K562 (cell line): ENCODE data around the gene UVRAG. TPM values are rescaled to one million over a fixed set of nuclear protein-coding genes. Genes with fewer than 3 reads are reported as not detected.

Experiments used
- ARID1B ChIP-seq: fragments of 450-650 bp; IDR thresholded peaks from 2 replicates; pipeline ENCODE4 v1.6.1; 2016; ENCODE audit warnings: antibody characterized with exemption, mild to moderate bottlenecking, inconsistent platforms
- CEBPZ ChIP-seq: fragments of 150-350 bp; IDR thresholded peaks from 2 replicates; pipeline ENCODE4 v1.6.1; 2014; ENCODE audit warnings: low read depth, mild to moderate bottlenecking, low read length, borderline replicate concordance
- EP400 ChIP-seq: fragments of 450-650 bp; IDR thresholded peaks from 2 replicates; pipeline ENCODE4 v1.6.1; 2017; ENCODE audit warnings: antibody characterized with exemption, mild to moderate bottlenecking, moderate library complexity
- IFI16 ChIP-seq: fragments of 250-450 bp; sonication (Bioruptor Pico); IDR thresholded peaks from 2 replicates; pipeline ENCODE4 v2.1.2; 2022; ENCODE audit warnings: mild to moderate bottlenecking, inconsistent platforms
- REST ChIP-seq, 2 experiments: fragments of 450-650 bp; formaldehyde crosslinking in 1 of 2; IDR thresholded peaks; 2 replicates each; pipeline versions ENCODE4 v1.4.0 to v1.6.1; 2014 to 2020; ENCODE audit warnings: mild to moderate bottlenecking in 2 of 2, borderline replicate concordance in 1 of 2, low read depth in 1 of 2
- TEAD1 ChIP-seq, 2 experiments: fragments of 450-650 bp in 1 of 2; sonication (generic) in 1 of 2; formaldehyde crosslinking; IDR thresholded peaks; 2 replicates each; pipeline versions ENCODE4 v1.4.0 to v1.8.0; 2020 to 2022; ENCODE audit warnings: mild to moderate bottlenecking in 2 of 2, missing genetic modification reagents in 1 of 2
- ZKSCAN1 ChIP-seq: fragments of 150-350 bp; IDR thresholded peaks from 2 replicates; pipeline ENCODE4 v1.6.1; 2016; ENCODE audit warnings: low read depth, low read length
- ZNF23 ChIP-seq: fragments of 250-450 bp; sonication (Bioruptor Pico); IDR thresholded peaks from 2 replicates; pipeline ENCODE4 v1.4.0; 2020; ENCODE audit warnings: mild to moderate bottlenecking
- ZNF282 ChIP-seq: sonication (generic); formaldehyde crosslinking; IDR thresholded peaks from 2 replicates; pipeline ENCODE4 v1.8.1; 2023; ENCODE audit warnings: missing genetic modification reagents
- ZNF586 ChIP-seq: fragments of 450-650 bp; formaldehyde crosslinking; conservative IDR thresholded peaks from 2 replicates; pipeline ENCODE4 v1.4.0; 2020; ENCODE audit warnings: mild to moderate bottlenecking, moderate library complexity
- polyA plus RNA-seq, 8 experiments: library from polyadenylated mRNA; depleted of rRNA in 4 of 8; stranded (reverse) in 5 of 8; unstranded in 3 of 8; fragments of >200 nt; fragmentation: Nextera tagmentation in 2 of 8; fragmentation: Illumina TruSeq in 1 of 8; extraction: Ambion mirVana in 2 of 8; extraction: Trizol in 1 of 8; gene quantifications; 2 replicates each; pipeline versions ENCODE4 v1.2.1 to v1.2.3, GENCODE V29; 2011 to 2014; ENCODE audit warnings: inconsistent platforms in 1 of 8, missing spikeins in 1 of 8
- total RNA-seq, 7 experiments: library from RNA; depleted of rRNA in 6 of 7; stranded (reverse); fragments of >200 nt in 6 of 7; fragmentation: Illumina TruSeq in 2 of 7; extraction: Trizol in 2 of 7; gene quantifications; 2 replicates each; pipeline versions ENCODE4 v1.2.1 to v1.2.3, GENCODE V29; 2011 to 2021; ENCODE audit warnings: low replicate concordance in 1 of 7

UVRAG gene
- total and polyA plus RNA-seq, 9 of the 15 experiments (the other 6 are each of a cell fraction or from before 2014, with no cell fraction given): 3.1 to 17.8 (median 12.4) TPM

DNA sequence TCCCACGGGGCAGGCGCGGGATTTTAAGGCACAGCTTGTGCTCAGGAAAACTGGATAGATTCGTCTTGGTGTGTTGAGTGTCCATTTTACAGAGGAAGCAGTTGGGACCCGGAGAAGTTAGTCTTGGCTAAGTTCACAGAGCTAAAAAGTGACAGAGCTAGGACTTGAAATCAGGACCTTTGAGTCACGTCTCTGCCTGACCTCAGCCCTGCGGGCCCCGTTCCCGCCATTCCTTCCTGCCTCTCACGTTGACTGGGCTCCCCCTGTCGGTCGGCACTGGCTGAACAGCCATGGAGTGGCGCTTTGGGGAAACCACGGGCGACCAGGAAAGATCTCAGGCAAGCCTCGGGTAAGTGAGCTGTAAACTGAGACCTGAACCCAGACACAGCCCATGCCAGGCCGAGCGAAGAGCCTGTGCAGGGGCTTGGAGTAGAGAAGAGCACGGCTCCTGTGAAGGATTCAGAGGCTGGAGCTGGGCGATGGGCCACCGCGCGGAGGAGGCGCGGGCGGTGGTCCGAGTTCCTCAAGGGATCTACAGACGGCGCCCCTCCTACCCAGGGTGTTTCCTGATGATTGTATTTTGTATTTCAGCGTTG, 337.2 kb downstream of the UVRAG start (continued):
- TF ChIP-seq REST (IDR thresholded peaks at IDR 0.05; ENCODE audit: borderline replicate concordance): peak; percentile 88
- TF ChIP-seq REST (CRISPR knock-in tag; IDR thresholded peaks at IDR 0.05; ENCODE audit: low read depth): no peak
- no peak for TF ChIP-seq ZNF23
- TF ChIP-seq IFI16 (CRISPR knock-in tag): no peak
- TF ChIP-seq EP400: peak; percentile 34
- no peak for TF ChIP-seq CEBPZ
- peak in 1 of 2 experiments; percentile 34; a peak in 1 of 4 replicates for TF ChIP-seq TEAD1 (CRISPR knock-in tag; IDR thresholded peaks at IDR 0.05)
- TF ChIP-seq ZNF586 (CRISPR knock-in tag): no peak
- no peak for TF ChIP-seq ZNF282
- TF ChIP-seq ZKSCAN1: 0 out of 2 replicates have a peak, but pooled peaks have one; percentile 44
- no peak; the same call in 1 of the 2 replicates for TF ChIP-seq ARID1B
